ENCODE data around the gene RGS3.
A peak's percentile ranks its signal among the peaks of the same experiment; 100 is the strongest.

Gene RGS3

DNA sequence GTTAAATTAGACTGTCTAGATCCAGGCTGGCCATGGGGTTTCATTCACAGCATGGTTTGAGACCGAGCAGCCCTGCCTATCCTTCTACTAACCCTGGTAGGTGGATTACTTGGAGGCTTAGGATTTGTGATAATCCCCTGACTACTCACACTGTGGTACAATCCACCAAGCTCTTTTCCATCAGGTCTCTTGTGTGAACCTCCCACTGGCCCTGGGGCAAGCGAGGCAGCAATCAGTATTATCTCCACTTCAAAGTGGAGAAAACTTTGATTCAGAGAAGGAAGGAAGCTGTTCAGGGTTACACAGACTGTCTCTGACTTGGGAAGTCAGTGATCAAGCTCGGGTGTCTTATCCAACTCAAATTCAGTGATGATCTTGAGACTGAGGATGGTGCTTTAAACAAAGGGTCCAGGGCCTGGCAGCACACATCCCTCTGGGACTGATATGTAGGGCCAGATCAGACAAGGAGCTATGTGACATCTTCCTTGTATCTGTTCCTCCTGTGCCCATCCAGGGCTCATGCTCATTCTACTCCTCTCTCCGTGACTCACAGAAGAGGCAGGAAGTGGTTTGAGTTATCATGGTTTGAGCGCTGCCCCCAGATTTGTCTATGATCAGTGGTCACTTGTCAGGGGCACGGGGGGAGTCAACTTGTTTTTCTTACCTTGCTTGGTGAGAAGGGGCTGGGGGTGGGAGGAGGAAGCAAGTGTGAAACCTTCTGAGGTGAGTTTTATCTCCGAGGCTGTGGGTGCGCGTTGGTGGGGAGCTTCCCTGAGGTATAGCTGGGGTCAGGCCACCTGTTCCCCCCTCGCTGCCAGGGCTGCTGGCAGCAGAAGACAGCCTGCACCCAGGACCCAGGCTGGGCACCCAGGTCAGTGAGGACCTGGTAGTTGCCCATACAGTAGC lies 48.6 kb downstream of the RGS3 start:
- DNase-seq (ENCODE audit: low read depth) = no peak

DNA sequence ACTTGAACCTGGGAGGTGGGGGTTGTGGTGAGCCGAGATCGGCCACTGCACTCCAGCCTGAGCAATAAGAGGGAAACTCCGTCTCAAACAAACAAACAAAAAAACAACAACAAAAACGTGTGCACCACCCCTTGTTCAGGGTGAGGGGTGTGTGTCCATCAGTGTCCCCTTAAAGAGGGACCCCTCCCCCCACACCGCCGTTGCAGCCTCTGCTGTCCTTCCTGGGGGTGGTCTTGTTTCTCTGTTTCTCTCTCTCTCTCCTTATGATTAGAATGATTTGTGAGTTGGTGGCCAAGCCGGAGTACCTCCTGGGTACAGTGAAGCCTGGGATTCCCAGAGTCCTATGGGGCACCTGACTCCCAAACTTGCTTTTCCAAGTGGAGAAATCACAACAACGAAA lies 49.6 kb downstream of the RGS3 start:
- no peak for DNase-seq (ENCODE audit: low read depth)

DNA sequence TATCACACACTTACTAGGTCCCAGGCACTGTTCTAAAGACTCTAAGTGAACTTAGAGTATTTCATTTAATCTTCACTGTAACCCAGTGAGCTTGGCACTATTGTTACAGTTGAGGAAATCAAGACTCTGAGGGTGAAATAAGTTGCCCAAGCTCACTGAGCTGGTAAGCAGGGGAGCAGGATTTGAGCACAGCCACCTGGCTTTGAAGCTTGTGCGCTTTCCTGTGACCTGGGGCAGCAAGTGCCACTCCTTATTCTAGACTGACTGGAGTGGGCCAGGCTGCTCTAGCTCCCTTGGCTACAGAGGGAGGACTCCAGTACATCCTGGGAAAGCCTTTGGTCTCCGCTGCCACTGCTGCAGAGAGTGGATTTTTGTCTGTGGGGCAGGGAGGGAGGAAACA lies 50.0 kb downstream of the RGS3 start:
- no peak for DNase-seq (ENCODE audit: low read depth)

DNA sequence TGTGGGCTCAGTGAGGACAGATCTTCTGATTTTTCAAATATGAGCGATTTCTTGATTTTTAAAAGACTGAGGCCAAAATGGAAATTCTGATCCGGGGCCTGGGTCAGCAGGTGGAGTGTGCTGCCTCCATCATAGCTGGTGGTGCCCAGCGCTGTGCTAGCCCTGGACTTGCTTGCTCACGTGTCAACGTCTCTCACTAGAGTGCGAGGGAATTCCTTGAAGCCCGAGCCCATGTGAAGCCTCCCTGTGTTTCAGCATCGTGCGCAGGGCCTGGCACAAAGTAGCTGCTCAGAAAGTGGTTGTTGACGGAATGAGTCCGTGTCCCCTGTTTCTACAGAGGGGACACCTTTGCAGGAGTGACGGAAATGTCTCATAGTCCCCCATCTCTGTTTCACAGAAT lies 50.5 kb downstream of the RGS3 start:
- DNase-seq (ENCODE audit: low read depth) = no peak

DNA sequence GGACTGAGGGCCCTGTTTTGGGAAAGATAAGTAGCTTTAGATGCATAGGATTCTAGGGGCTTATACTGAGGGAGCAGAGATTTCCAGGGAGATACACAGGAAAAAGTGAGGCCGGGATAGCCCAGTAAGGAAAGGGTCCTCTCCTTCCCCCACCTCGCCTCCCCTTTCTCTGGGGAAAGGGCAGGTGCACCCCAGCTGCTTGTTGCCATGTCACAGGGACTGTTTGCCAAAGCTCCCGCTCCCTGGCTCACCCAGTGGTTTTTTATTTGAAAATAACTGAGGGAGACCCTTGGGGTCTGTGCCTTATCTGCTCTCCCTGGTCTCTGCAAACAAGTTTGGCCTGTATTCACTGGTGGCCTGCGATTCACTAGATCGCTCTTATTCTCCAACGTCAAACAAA lies 51.2 kb downstream of the RGS3 start:
- DNase-seq (ENCODE audit: low read depth) = no peak

DNA sequence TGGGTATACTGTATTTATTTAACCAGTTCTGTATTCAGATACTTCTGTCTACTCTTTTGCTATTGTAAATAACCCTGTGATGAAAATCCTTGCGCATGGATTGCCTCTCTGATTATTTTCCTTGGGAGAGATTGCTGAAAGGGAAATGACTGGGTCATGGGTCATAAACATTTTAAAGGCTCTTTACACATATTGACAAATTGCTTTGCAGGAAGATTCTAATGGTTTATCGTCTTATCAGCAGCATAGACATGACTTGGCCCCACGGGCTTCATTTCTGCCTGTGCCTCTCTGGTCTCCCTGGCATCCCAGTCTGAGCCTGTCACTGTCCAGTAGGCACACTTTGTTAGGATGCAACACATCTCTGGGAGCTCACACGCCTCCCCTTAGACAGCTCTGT lies 52.3 kb downstream of the RGS3 start:
- no peak for DNase-seq (ENCODE audit: low read depth)

DNA sequence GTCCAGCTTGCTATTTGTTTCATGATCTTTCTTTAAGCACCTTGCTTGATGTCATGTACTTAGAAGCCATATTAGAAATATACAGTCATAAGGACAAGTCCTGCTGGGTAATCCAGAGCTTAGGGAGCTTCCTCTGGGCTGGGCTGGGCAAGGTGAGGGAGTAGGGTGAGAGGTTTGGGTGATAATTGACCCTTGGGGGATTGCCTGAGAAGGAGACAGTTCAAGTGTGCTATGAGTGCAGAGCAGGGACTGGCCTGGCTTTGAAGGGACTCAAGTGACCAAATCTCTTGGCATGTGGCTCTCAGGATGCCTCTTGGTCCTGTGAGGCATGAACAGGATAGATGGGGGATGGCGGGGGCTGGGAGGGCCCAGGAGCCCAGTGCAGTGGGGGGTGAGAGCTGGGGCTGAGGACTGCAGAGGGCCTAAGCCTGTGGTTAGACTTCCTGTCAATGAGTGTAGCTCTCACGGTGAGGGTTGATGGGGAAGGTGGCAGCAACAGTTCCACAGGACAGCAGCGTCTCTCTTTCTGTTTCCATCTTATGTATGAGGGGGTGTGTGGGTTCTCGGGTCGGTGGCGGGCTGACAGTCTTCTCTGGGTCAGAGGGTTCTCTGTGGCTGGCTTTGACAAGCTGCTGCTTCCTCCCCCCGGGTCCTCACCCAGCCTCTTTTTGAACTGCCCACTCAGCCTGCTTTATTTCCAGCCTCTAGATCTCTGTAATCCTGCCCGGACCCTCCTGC lies 53.5 kb downstream of the RGS3 start:
- no peak for DNase-seq (ENCODE audit: low read depth)

DNA sequence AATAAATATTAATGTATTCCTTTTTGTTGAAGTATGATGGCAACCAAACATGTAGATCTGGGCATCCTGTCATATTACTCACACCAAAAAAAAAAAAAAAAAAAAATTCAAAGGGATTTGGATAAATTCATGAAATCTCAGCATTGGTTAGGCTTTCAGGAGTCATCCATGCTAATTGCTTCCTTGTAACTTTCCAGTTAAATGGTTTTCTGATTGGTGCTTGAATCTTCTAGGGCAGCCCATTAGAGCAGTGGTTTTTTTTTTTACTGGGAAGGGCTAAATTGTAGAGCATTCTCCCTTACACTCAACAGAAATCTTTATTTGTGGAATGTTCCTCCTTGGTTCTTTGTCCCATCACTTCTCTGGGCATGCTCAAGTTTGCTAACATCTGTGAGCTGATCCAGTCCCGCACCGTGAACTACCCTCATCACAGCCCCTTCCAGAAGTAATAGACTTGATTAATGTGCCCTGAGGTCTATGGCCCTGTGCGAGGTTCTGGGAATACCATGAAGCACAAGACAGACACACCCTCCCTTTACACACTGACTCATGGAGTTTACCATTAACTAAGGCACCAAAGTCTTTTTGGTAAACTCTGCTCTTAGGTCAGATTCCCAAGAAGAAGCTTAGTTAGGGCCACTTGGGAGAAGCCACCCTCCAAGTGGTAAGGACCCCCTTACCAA lies 56.0 kb downstream of the RGS3 start:
- no peak for DNase-seq (ENCODE audit: low read depth)

DNA sequence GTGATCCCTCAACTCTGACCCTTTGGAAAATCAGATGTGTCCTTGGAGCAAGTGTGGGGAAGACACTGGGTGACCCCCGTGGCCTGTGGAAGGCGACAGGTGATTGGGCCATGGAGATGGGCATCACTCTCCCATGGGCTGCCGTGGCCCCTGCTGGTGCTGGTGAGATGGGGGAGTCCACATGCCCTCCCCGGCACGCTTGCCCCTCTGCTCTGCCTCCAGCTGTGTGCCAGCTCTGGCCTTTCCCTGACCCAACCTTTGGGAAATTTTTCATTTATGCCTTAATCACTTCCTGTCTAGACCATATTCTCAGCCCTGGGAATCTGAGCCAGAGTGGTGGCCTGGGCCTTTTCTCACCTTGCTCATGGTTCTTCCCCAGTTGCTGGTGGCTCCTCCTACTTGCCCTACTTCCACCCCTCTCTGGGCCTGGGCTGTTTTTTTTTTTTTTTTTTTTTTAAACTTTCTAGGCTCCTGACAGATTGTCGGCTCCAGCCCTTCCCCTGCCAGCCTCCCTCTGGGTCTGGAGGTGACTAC lies 56.6 kb downstream of the RGS3 start:
- DNase-seq (ENCODE audit: low read depth) = no peak

DNA sequence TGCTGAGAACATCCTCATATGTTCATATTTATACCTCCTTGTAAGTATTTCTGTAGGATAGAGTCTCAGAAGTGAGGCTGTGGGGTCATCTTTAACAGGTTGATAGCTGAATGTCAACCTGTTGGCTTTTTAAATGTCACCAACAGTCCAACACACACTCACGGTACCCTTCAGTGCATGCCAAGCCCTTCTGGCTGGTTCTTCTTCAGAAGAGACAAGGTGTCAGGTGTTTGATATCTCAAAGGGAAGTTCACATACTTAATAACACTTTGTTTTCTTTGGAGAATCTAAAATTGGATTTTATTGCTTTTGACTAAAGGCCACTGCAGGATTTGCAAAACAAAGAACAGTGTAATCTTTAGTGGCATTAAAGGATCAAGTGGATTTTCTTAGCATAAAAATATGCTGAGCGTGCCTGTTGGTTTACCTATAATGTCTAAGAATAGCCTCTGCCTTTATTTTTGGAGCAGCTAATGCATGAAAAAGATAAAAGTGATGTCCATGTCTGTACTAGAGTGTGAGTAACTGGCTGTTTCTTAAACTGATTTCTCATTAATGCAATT lies 58.2 kb downstream of the RGS3 start:
- no peak for DNase-seq (ENCODE audit: low read depth)

DNA sequence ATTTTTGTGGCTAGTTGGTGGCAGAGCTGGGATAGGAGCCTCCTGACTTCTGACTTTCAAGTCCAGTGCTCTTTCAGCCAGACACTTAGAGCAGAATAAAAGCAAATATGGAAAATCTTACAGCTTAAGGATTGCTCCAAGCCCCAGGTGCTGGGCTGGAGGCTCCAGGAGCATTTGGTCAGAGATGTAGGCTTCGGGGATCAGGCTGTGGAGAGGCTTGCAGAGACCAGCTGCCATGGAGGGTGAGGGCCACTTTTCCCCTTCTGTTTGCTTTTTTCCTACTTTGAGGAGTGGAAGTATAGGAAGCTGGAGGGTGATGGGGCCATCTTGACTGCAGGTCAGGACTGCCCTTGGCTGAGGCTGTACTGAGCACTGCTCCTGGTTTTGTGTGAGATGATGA lies 58.9 kb downstream of the RGS3 start:
- DNase-seq (ENCODE audit: low read depth) = no peak

DNA sequence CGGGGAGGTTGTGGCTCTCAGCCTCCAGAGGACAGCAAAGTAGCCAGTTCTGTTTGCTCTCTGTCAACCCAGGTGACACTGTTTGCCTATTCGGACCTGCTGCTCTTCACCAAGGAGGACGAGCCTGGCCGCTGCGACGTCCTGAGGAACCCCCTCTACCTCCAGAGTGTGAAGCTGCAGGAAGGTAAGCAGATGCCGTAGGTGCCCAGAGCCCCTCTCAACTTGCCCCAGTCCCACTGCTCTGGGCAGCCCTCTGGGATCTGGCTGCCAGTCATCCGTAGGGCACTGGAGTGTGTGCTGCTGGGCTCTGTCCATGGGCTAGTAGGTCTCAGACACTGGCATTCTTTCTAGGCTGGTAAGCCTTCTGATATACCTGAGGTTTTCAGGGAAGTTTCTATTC lies 59.3 kb downstream of the RGS3 start:
- DNase-seq (ENCODE audit: low read depth) = no peak

DNA sequence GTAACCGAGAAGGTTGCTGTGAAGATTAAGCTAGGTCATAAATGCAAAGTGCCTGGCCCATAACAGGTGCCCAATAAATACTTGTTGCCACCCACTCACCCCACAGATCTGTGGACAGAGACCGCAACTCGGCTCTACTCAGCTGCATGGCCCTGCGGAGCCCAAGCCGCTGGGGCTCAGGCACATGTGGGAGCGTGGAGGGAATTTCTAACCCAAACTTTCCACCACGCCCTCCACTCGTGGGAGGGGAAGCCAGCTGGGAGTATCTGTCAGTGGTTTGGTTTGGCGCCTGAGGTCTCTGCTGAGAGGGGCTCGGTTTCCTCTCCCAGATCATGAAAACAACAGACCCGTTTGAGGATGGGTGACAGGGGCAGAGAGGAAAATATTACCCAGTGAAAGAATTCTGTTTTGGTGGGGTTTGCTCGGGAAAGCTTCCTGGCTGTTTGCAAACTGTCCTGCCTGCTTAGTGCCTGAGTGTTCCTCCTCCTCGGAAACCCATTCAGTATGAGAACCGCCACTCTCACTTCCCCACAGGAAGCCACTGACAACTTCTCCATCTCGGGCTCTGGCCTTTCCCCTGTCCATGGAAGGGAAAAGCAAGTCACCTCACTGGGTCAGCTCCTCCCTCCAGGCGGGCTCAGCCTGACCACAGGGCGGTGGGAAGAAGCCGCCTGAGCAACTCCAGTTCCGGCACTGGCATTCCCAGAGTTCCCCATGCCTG lies 60.1 kb downstream of the RGS3 start:
- peak; percentile 45 for DNase-seq (ENCODE audit: low read depth)

DNA sequence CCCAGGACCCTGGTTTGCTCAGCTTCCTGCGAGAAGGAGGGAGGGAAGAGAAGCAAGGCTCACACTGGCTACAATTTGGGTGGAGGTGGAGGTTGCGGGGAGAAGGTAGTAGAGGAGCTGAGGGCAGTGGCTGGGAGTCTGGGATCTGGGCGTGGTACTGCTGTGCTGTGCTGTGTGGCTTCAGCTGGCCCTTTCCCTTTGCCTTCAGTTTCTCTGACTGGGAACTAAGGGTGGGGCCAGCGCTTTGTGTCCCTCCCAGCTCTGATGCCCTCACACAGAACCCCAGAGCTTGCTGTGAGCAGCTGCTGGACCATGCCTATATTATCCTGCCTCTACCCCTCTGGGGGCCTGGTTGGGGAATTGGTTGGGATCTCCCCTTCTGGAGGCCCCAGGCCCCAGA lies 60.9 kb downstream of the RGS3 start:
- DNase-seq (ENCODE audit: low read depth) = no peak

DNA sequence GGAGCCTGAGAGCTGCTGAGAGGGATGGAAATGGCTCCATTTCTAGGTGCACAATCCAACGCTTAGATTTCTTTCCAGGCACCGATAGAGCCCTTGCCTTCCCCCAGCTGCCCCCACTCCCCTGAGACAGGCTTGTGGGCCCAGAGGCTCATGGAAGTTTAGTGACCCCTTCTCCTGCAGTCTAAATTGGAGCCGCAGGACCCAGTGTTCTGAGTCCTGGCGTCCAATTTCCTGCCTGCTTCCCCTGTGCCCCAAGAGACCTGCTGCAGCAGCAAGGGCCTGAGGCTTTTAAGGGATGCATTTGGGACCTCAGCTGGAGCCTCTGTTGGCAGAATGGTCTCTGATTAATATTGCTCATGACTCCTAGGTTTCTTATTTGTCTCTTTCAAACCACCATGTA lies 61.7 kb downstream of the RGS3 start:
- DNase-seq (ENCODE audit: low read depth) = no peak

DNA sequence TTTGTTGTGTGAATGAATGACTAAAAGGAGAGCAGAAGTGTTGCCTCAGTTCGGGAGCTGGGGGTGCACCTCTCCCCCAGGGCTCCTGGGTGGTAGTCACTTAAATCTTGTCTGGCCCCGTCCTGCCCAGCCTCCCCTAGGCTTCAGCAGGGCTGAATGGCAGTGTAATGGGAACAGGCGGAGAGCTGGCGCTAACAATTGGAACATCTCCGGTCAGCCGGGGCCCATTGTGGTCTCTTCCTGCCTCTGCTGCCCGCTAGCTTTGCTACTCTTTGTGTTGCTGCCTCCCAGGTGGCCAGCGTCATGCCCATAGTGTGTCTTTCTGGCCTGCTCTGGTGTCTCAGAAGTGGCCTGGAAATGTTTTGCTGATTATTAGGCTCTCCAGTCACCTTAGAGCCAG lies 62.3 kb downstream of the RGS3 start:
- DNase-seq (ENCODE audit: low read depth) = no peak

DNA sequence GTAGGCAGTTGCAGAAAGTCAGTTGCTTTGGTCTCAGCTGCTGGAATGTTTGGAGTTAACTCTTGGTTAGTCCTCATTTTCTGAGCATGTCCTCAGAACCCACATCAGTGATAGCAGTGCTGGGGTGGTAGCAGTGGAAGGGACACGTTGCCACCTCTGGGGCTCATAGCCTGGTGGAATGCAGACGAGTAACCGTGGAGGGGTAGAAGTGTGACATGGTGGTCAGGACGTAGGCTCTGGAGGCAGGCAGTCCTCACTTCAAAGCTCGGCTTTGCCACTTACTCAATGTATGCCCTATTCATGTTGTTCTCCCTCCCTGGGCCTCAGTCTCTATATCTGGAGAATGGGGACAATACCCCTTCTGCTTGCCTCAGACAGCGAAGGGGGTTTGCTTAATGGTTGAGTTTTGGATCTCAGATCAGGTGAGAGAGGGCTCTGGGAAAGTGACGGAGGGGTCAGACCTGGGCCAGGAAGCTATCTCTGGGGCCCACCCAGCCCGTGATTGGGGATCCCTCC lies 62.8 kb downstream of the RGS3 start:
- no peak for DNase-seq (ENCODE audit: low read depth)

DNA sequence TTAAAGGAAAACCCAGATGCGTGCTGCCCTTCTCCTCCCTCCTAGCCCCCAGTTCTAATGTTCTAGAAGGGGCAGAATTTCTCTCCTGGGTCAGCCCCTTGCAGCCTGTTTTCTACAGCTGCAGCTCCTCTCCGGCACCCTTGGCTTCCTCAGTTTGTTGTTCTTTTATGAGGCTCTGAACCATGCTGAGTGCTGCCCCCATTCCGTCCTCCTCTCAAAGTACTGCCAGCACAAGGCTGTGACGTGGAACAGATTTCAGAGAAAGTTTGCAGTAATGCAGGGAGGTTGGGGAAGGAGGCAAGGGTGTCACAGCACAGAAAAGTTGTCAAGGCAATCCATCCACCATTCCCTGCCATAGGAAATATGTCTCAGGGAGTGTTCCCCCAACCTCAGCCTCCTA lies 63.3 kb downstream of the RGS3 start:
- no peak for DNase-seq (ENCODE audit: low read depth)

DNA sequence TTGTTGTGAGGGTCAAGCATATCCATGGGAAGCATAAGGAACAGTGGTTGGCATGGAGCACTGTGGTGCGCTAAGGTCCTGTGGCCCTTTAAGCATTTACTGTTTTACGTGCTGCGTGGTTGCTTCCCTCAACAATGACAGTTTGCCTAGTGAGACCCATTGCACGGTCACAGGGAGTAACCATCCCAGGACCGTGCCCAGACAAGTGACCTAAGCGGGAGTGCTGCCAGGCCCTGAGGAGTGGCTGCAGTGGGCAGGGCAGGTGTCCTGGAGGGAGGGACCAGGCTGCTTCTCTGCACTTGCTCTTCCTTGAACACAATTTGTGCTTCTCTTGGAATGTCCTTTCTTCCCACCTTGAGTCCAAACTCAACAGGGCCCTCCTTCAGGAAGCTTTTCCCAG lies 64.6 kb downstream of the RGS3 start:
- no peak for DNase-seq (ENCODE audit: low read depth)

DNA sequence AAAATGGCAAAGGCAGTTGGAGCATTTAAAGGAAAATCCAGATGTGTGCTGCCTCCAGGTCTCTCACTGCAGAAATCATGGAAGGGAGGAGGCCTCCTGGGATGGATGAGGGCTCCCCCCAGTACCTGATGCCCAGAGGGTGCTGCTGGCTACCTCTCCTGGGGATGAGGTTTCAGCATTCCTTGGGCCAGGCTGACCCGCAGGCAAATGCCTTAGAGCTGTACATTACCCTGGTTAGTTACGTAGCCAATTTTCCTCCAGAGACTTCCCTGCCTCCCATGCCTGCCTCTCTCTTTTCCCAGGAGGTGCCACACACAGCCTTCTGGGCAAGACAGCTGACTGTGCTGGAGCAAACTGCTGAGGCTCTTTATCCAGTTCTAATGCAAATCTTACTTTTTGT lies 65.3 kb downstream of the RGS3 start:
- no peak for DNase-seq (ENCODE audit: low read depth)

DNA sequence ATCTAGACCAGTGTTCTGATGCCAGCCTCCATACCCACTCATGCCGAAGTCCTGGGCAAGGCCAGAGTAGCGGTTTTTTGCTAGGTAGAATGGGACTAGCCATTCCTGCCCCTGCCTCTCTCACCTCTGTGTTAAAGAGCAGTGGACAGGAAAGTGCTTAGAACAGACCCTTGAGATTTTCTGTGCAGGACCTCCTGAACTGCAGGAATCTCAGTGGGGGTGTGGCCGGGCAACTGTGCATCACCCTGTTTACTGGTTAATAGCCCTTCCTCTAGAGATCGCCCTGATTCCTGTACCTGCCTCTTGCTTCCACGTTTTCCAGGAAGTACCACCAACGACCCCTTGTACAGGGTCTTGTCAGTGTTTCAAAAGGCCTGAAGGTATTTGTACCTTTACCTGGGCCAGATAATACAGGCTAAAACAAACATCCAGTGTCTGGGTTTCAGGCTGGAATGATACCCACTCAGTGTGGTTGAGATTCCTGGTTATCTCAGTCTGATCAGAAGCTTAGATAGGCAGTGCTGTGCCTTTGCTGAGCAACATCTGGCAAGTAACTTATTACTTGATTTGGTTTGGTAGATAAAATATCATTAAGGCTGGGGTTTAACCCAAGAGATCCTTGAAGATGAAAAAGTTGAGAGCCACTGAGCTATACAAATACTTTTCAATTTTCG lies 65.9 kb downstream of the RGS3 start:
- DNase-seq (ENCODE audit: low read depth) = no peak
